K562 (cell line): ENCODE data around the gene PBX2. TPM values are rescaled to one million over a fixed set of nuclear protein-coding genes. Genes with fewer than 3 reads are reported as not detected.

Experiments
- ATAC-seq: fragments of 200-7000 bp; cut with Tn5 transposase; 3 replicates; pipeline ENCODE4 v1.9.1; 2020; ENCODE audit warnings: moderate library complexity
- BruUV-seq: library from RNA; stranded (reverse); fragments of 400-500 nt; replicated peaks from 2 replicates; lab custom pipeline; 2021; lab: Mats Ljungman, UMichigan
- CTCF ChIA-PET: fragments of 300-600 bp; formaldehyde crosslinking; extraction: SDS; loops from one replicate; lab custom pipeline; 2021; ENCODE audit warnings: low intra/inter-chr PET ratio; lab: Yijun Ruan, JAX
- POLR2A ChIA-PET: fragments of 300-600, 350-650 bp; sonication (Branson Sonifier 250); formaldehyde crosslinking; extraction: SDS; loops from one replicate; lab custom pipeline; 2021; ENCODE audit warnings: antibody characterized with exemption, inconsistent platforms; lab: Yijun Ruan, JAX
- DNase-seq, 4 experiments: peaks; one replicate each; pipeline versions ENCODE4 v3.0.0 to v3.0.0-alpha.2; 2011 to 2018; ENCODE audit warnings: low spot score in 3 of 4, mixed read lengths in 3 of 4; ENCODE audit errors: extremely low read depth in 1 of 4
- FAIRE-seq: peaks from 2 replicates; lab custom pipeline; 2011; peaks lifted over from hg19 to GRCh38; lab: Jason Lieb, UNC
- H2AFZ ChIP-seq: 2 replicates; pipeline ENCODE4 v1.6.0; 2011; ENCODE audit warnings: low read depth, low read length, control low read depth, inconsistent platforms
- H3K27ac ChIP-seq: fragments of 200-600 bp; 3 replicates; pipeline ENCODE4 v1.8.0; 2011; ENCODE audit warnings: low read depth, mild to moderate bottlenecking, control low read depth, inconsistent platforms, low read length, moderate library complexity, mixed read lengths; ENCODE audit errors: extremely low read depth
- H3K27me3 ChIP-seq, 2 experiments: fragments of 300-600 bp in 1 of 2; 2 replicates in 1 of 2; 3 replicates in 1 of 2; pipeline versions ENCODE4 v1.6.0 to v1.8.0; 2011; ENCODE audit warnings: inconsistent platforms in 2 of 2, low read length in 2 of 2, mild to moderate bottlenecking in 1 of 2, mixed read lengths in 1 of 2, moderate library complexity in 1 of 2; ENCODE audit not compliant: control insufficient read depth in 2 of 2, insufficient read depth in 2 of 2
- H3K36me3 ChIP-seq: fragments of 300-600 bp; 3 replicates; pipeline ENCODE4 v1.8.0; 2011; ENCODE audit warnings: mild to moderate bottlenecking, low read length, inconsistent platforms; ENCODE audit not compliant: control insufficient read depth, insufficient read depth
- H3K4me1 ChIP-seq, 2 experiments: fragments of 200-600 bp in 1 of 2; replicated peaks in 1 of 2; 2 replicates in 1 of 2; 3 replicates in 1 of 2; pipeline versions ENCODE4 v1.5.1 to v1.8.0; 2011; ENCODE audit warnings: inconsistent platforms in 2 of 2, low read length in 2 of 2, mild to moderate bottlenecking in 1 of 2, mixed read lengths in 1 of 2, moderate library complexity in 1 of 2; ENCODE audit not compliant: control insufficient read depth in 2 of 2, insufficient read depth in 2 of 2
- H3K4me2 ChIP-seq: 2 replicates; pipeline ENCODE4 v1.6.1; 2011; ENCODE audit warnings: low read length, control low read depth, inconsistent platforms, mixed read lengths; ENCODE audit not compliant: insufficient read depth
- H3K4me3 ChIP-seq: fragments of 200-600 bp; sonication (generic), shearing (Covaris generic); 2 replicates; pipeline ENCODE4 v1.5.1; 2016; ENCODE audit warnings: control low read depth, inconsistent platforms
- H3K79me2 ChIP-seq: fragments of 200-600 bp; 3 replicates; pipeline ENCODE4 v1.8.0; 2011; ENCODE audit warnings: low read length, inconsistent platforms; ENCODE audit not compliant: control insufficient read depth, insufficient read depth
- H3K9ac ChIP-seq, 2 experiments: 2 replicates each; pipeline versions ENCODE4 v1.6.0 to v1.6.1; 2011; ENCODE audit warnings: low read depth in 2 of 2, low read length in 2 of 2, control low read depth in 1 of 2, inconsistent platforms in 1 of 2, mild to moderate bottlenecking in 1 of 2, mixed read lengths in 1 of 2; ENCODE audit not compliant: insufficient read depth in 1 of 2
- H3K9me1 ChIP-seq: one replicate; pipeline ENCODE4 v1.6.0; 2011; ENCODE audit warnings: inconsistent platforms, mild to moderate bottlenecking, low read length, moderate library complexity; ENCODE audit not compliant: control insufficient read depth, insufficient read depth
- H3K9me3 ChIP-seq: replicated peaks from 2 replicates; pipeline ENCODE4 v1.5.1; 2011; ENCODE audit warnings: low read depth, low read length, inconsistent platforms; ENCODE audit not compliant: control insufficient read depth, insufficient read depth
- H4K20me1 ChIP-seq: replicated peaks from 2 replicates; pipeline ENCODE4 v1.6.1; 2011; ENCODE audit warnings: low read length, inconsistent platforms, mixed read lengths; ENCODE audit not compliant: control insufficient read depth, insufficient read depth
- CBFB ChIP-seq: sonication (generic); formaldehyde crosslinking; IDR thresholded peaks from 2 replicates; pipeline ENCODE4 v1.4.0; 2020; ENCODE audit warnings: mild to moderate bottlenecking, missing genetic modification reagents
- ELF4 ChIP-seq: fragments of 450-650 bp; formaldehyde crosslinking; IDR thresholded peaks from 2 replicates; pipeline ENCODE4 v1.4.0; 2022; ENCODE audit warnings: missing genetic modification characterization
- FOXM1 ChIP-seq, 2 experiments: fragments of 450-650 bp in 1 of 2; sonication (generic) in 1 of 2; formaldehyde crosslinking in 1 of 2; IDR thresholded peaks; 2 replicates each; pipeline versions ENCODE4 v1.6.1 to v1.9.0; 2017 to 2022; ENCODE audit warnings: low read depth in 2 of 2, mild to moderate bottlenecking in 2 of 2, missing genetic modification reagents in 1 of 2, moderate library complexity in 1 of 2
- HLTF ChIP-seq: fragments of 450-650 bp; IDR thresholded peaks from 2 replicates; pipeline ENCODE4 v1.6.1; 2016
- KLF10 ChIP-seq: fragments of 250-450 bp; sonication (Bioruptor Pico); IDR thresholded peaks from 2 replicates; pipeline ENCODE4 v1.6.1; 2021; ENCODE audit warnings: matching md5 sums
- NCOA4 ChIP-seq: fragments of 450-650 bp; IDR thresholded peaks from 2 replicates; pipeline ENCODE4 v1.6.1; 2018; ENCODE audit warnings: mild to moderate bottlenecking; ENCODE audit not compliant: partially characterized antibody
- PHB2 ChIP-seq: fragments of 450-650 bp; IDR thresholded peaks from 2 replicates; pipeline ENCODE4 v1.6.1; 2017; ENCODE audit warnings: low read depth
- POLR2B ChIP-seq: fragments of 450-650 bp; IDR thresholded peaks from 2 replicates; pipeline ENCODE4 v1.6.1; 2018; ENCODE audit warnings: low read depth; ENCODE audit not compliant: partially characterized antibody
- RB1 ChIP-seq: fragments of 450-650 bp; IDR thresholded peaks from 2 replicates; pipeline ENCODE4 v1.6.1; 2017; ENCODE audit warnings: low read depth, mild to moderate bottlenecking
- TCFL5 ChIP-seq: fragments of 250-450 bp; sonication (Bioruptor Pico); conservative IDR thresholded peaks from 2 replicates; pipeline ENCODE4 v1.6.1; 2021; ENCODE audit warnings: mild to moderate bottlenecking, moderate library complexity, matching md5 sums
- WGBS: fragments of 100-300 bp; shearing (Covaris generic); methylation state at CpG from one replicate; pipeline ENCODE4 v1.1.6; 2016; ENCODE audit warnings: low coverage, mixed read lengths; ENCODE audit not compliant: insufficient coverage; ENCODE audit errors: missing lambda C conversion rate; 5-methylcytosine and 5-hydroxymethylcytosine counted together
- in situ Hi-C: fragments of 300-500 bp; cut with MboI; formaldehyde crosslinking; loops from 4 replicates; pipeline ENCODE4 v1.15.0; 2018; ENCODE audit warnings: inconsistent platforms, mixed read lengths
- intact Hi-C: fragments of 100-400 bp; cut with micrococcal nuclease; formaldehyde crosslinking; loops from 2 replicates; pipeline ENCODE4 v1.14.2; 2022
- polyA plus RNA-seq, 8 experiments: library from polyadenylated mRNA; depleted of rRNA in 4 of 8; stranded (reverse) in 5 of 8; unstranded in 3 of 8; fragments of >200 nt; fragmentation: Nextera tagmentation in 2 of 8; fragmentation: Illumina TruSeq in 1 of 8; extraction: Ambion mirVana in 2 of 8; extraction: Trizol in 1 of 8; gene quantifications; 2 replicates each; pipeline versions ENCODE4 v1.2.1 to v1.2.3, GENCODE V29; 2011 to 2014; ENCODE audit warnings: inconsistent platforms in 1 of 8, missing spikeins in 1 of 8
- total RNA-seq, 7 experiments: library from RNA; depleted of rRNA in 6 of 7; stranded (reverse); fragments of >200 nt in 6 of 7; fragmentation: Illumina TruSeq in 2 of 7; extraction: Trizol in 2 of 7; gene quantifications; 2 replicates each; pipeline versions ENCODE4 v1.2.1 to v1.2.3, GENCODE V29; 2011 to 2021; ENCODE audit warnings: low replicate concordance in 1 of 7
- TF ChIP-seq, protein P1 (sequence below): fragments of 450-650 bp; IDR thresholded peaks from 2 replicates; pipeline ENCODE4 v1.6.1; 2018; ENCODE audit not compliant: partially characterized antibody
- TF ChIP-seq, protein P2 (sequence below): fragments of 450-650 bp; IDR thresholded peaks from 2 replicates; pipeline ENCODE4 v1.6.1; 2018; ENCODE audit warnings: mild to moderate bottlenecking, low read depth; ENCODE audit not compliant: partially characterized antibody
- TF ChIP-seq, protein P3 (sequence below): sonication (generic); formaldehyde crosslinking; IDR thresholded peaks from 2 replicates; pipeline ENCODE4 v1.8.0; 2022; ENCODE audit warnings: mild to moderate bottlenecking, low read depth, missing genetic modification reagents

PBX2 gene
- total and polyA plus RNA-seq, 9 of the 15 experiments (the other 6 are each of a cell fraction or from before 2014, with no cell fraction given), result 1.9 to 134 (median 62.5) TPM

DNA sequence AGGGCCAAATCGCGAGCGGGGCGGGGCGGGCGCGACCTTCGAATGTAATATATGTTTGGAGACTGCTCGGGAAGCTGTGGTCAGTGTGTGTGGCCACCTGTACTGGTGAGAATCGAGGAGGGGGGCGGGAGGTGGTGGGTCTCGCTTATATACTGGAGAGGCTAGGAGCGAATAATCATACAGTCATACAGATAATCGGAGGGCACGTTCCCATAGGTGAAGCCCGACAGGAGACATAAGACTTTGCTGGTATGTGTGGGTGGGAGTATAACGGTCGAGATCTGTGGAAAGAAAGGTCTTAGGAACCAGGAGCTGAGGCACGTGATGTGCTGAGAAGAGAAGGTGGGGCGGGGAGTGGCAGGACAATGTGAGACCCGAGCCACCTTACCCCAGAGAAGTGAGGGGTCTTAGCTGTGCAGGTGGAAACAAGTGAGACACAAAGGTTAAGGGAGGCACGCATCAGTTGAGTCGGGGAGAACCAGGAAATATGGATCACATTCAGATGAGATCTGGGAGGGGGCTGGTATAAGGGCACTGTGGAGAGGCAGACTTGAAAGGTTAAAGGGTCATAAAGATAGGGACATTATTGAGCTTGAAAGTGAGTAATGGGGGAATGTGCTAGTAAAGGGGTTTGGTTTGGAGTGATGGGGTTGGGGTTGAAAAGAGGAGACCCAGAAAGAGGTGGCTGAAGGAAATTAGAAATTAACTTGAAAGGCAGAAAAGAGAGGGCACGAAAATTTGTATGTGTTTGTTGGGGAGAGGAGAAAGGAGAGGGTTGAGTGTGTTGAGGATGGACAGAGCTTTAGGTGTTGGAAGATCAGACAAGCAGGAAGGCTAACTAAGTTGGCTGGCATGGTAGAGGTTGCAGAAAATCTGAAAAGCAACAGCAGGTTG, 11.2 kb downstream of the PBX2 start:
- Histone ChIP-seq H3K4me3 (peak overlapping the region; percentile 88), H4K20me1 (no peaks in the 10 kb centered on the region), H3K9me3 (no peaks in the 10 kb centered on the region), H3K4me2 (peak overlapping the region; percentile 100), H3K27ac (peak overlapping the region; percentile 94), H3K9ac (peak overlapping the region; percentile 86 to 91), H3K27me3 (no peaks in the 10 kb centered on the region), H3K4me1 (peaks cover 48 to 57% of the 10 kb centered on the region in 2 experiments), H3K9me1 (peaks cover 7% of the 10 kb centered on the region), H2AFZ (peak overlapping the region; percentile 71), H3K79me2 (peaks cover 67% of the 10 kb centered on the region), H3K36me3 (peaks cover 56% of the 10 kb centered on the region; the same call in 2 of the 3 replicates)
- intact Hi-C loops, result loop anchor here (2.0 to 10.0 kb wide), 3 partner anchors 60 to 514 kb away; partner anchors contain the start of genes C6orf47, CSNK2B, GPANK1 and HSPA1B
- DNase-seq, result peak; percentile 37 to 59 (median 54)
- ChIA-PET CTCF (no interaction called here), POLR2A (interaction anchor here (0.6 to 4.5 kb wide), 9 partner anchors 11 to 794 kb away, joined by 3 to 30 read pairs (median 6); partner anchors contain the start of genes ATF6B, EGFL8, FKBPL and PBX2)
- BruUV-seq, result TSS peak; percentile 71
- no peak for FAIRE-seq
- ATAC-seq, result peak; percentile 11
- in situ Hi-C loops, result no loop called here
- WGBS, result under 1% methylated on average over 24 of the region's 24 CpGs
- TF ChIP-seq FOXM1 (IDR thresholded peaks at IDR 0.05; ENCODE audit: low read depth), result peak; percentile 4; the same call in 1 of the 2 replicates
- TF ChIP-seq FOXM1 (CRISPR knock-in tag; IDR thresholded peaks at IDR 0.05; ENCODE audit: low read depth), result no peak
- TF ChIP-seq, protein P1, sequence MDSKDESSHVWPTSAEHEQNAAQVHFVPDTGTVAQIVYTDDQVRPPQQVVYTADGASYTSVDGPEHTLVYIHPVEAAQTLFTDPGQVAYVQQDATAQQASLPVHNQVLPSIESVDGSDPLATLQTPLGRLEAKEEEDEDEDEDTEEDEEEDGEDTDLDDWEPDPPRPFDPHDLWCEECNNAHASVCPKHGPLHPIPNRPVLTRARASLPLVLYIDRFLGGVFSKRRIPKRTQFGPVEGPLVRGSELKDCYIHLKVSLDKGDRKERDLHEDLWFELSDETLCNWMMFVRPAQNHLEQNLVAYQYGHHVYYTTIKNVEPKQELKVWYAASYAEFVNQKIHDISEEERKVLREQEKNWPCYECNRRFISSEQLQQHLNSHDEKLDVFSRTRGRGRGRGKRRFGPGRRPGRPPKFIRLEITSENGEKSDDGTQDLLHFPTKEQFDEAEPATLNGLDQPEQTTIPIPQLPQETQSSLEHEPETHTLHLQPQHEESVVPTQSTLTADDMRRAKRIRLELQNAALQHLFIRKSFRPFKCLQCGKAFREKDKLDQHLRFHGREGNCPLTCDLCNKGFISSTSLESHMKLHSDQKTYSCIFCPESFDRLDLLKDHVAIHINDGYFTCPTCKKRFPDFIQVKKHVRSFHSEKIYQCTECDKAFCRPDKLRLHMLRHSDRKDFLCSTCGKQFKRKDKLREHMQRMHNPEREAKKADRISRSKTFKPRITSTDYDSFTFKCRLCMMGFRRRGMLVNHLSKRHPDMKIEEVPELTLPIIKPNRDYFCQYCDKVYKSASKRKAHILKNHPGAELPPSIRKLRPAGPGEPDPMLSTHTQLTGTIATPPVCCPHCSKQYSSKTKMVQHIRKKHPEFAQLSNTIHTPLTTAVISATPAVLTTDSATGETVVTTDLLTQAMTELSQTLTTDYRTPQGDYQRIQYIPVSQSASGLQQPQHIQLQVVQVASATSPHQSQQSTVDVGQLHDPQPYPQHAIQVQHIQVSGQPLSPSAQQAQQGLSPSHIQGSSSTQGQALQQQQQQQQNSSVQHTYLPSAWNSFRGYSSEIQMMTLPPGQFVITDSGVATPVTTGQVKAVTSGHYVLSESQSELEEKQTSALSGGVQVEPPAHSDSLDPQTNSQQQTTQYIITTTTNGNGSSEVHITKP, result peak; percentile 6
- peak; percentile 7; the same call in 1 of the 2 replicates for TF ChIP-seq RB1
- no peak for TF ChIP-seq ELF4
- 0 out of 2 replicates have a peak, but pooled peaks have one; percentile 20 for TF ChIP-seq PHB2
- no peak for TF ChIP-seq HLTF
- TF ChIP-seq, protein P2, sequence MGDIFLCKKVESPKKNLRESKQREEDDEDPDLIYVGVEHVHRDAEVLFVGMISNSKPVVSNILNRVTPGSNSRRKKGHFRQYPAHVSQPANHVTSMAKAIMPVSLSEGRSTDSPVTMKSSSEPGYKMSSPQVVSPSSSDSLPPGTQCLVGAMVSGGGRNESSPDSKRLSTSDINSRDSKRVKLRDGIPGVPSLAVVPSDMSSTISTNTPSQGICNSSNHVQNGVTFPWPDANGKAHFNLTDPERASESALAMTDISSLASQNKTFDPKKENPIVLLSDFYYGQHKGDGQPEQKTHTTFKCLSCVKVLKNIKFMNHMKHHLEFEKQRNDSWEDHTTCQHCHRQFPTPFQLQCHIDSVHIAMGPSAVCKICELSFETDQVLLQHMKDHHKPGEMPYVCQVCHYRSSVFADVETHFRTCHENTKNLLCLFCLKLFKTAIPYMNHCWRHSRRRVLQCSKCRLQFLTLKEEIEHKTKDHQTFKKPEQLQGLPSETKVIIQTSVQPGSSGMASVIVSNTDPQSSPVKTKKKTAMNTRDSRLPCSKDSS, result no peak
- TF ChIP-seq NCOA4, result no peak
- TF ChIP-seq POLR2B, result no peak
- no peak for TF ChIP-seq CBFB (CRISPR knock-in tag)
- TF ChIP-seq KLF10 (CRISPR knock-in tag), result no peak
- TF ChIP-seq, protein P3, sequence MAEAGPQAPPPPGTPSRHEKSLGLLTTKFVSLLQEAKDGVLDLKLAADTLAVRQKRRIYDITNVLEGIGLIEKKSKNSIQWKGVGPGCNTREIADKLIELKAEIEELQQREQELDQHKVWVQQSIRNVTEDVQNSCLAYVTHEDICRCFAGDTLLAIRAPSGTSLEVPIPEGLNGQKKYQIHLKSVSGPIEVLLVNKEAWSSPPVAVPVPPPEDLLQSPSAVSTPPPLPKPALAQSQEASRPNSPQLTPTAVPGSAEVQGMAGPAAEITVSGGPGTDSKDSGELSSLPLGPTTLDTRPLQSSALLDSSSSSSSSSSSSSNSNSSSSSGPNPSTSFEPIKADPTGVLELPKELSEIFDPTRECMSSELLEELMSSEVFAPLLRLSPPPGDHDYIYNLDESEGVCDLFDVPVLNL, result 0 out of 2 replicates have a peak, but pooled peaks have one; percentile 13
- no peak for TF ChIP-seq TCFL5
